HEK293 (cell line): ENCODE measurements around the gene EDNRA.
A peak's percentile ranks its signal among the peaks of the same experiment; 100 is the strongest.

ENCODE experiments used
- CTCF ChIA-PET: fragments of 350-600 bp; formaldehyde crosslinking; extraction: SDS; loops from one replicate; lab custom pipeline; 2021; ENCODE audit warnings: antibody characterized with exemption; lab: Yijun Ruan, JAX
- POLR2A ChIA-PET: fragments of 300-600 bp; formaldehyde crosslinking; extraction: SDS; loops from one replicate; lab custom pipeline; 2020; ENCODE audit warnings: antibody characterized with exemption, inconsistent platforms; lab: Yijun Ruan, JAX
- H3K27ac ChIP-seq: fragments of 200-500 bp; sonication (Bioruptor generic); 2 replicates; pipeline ENCODE4 v1.5.1; 2014; ENCODE audit warnings: low read depth, low read length, control low read depth, inconsistent platforms; ENCODE audit errors: extremely low read depth
- H3K36me3 ChIP-seq, 2 experiments: fragments of 200-500 bp in 1 of 2; sonication (Bioruptor generic) in 1 of 2; 1 replicate in 1 of 2; 2 replicates in 1 of 2; pipeline ENCODE4 v1.5.1; 2014 to 2017; ENCODE audit warnings: inconsistent platforms in 2 of 2, low read length in 2 of 2; ENCODE audit not compliant: control insufficient read depth in 2 of 2, insufficient read depth in 1 of 2
- H3K4me1 ChIP-seq: fragments of 200-500 bp; sonication (Bioruptor generic); 2 replicates; pipeline ENCODE4 v1.5.1; 2014; ENCODE audit warnings: mild to moderate bottlenecking, low read length, inconsistent platforms; ENCODE audit not compliant: control insufficient read depth, insufficient read depth
- H3K4me3 ChIP-seq: 2 replicates; pipeline ENCODE4 v1.5.1; 2011; ENCODE audit warnings: low read depth, mild to moderate bottlenecking, control low read depth, low read length, moderate library complexity
- H3K9me3 ChIP-seq: fragments of 200-500 bp; sonication (Bioruptor generic); 2 replicates; pipeline ENCODE4 v1.5.1; 2014; ENCODE audit warnings: low read depth, low read length, inconsistent platforms; ENCODE audit not compliant: control insufficient read depth, insufficient read depth
- EGR2 ChIP-seq: fragments of 450-650 bp; formaldehyde crosslinking; IDR thresholded peaks from 2 replicates; pipeline ENCODE4 v1.5.1; 2016; ENCODE audit warnings: low read depth, missing biosample characterization, missing genetic modification characterization
- GLI4 ChIP-seq: fragments of 450-650 bp; formaldehyde crosslinking; IDR thresholded peaks from 2 replicates; pipeline ENCODE4 v1.5.1; 2016; ENCODE audit warnings: missing biosample characterization, missing genetic modification characterization
- KLF7 ChIP-seq: fragments of 450-650 bp; formaldehyde crosslinking; IDR thresholded peaks from 2 replicates; pipeline ENCODE4 v1.5.1; 2016; ENCODE audit warnings: missing biosample characterization, missing genetic modification characterization, borderline replicate concordance
- REPIN1 ChIP-seq: fragments of 450-650 bp; formaldehyde crosslinking; IDR thresholded peaks from 2 replicates; pipeline ENCODE4 v1.5.1; 2017; ENCODE audit warnings: missing biosample characterization, missing genetic modification characterization, low read depth
- SCRT1 ChIP-seq: fragments of 450-650 bp; formaldehyde crosslinking; IDR thresholded peaks from 2 replicates; pipeline ENCODE4 v1.5.1; 2016; ENCODE audit warnings: missing biosample characterization, missing genetic modification characterization, borderline replicate concordance
- SCRT2 ChIP-seq: fragments of 450-650 bp; formaldehyde crosslinking; IDR thresholded peaks from 2 replicates; pipeline ENCODE4 v1.5.1; 2016; ENCODE audit warnings: missing biosample characterization, missing genetic modification characterization
- SP2 ChIP-seq: fragments of 450-650 bp; formaldehyde crosslinking; IDR thresholded peaks from 2 replicates; pipeline ENCODE4 v1.5.1; 2016; ENCODE audit warnings: missing biosample characterization, missing genetic modification characterization
- TCF7L2 ChIP-seq: IDR thresholded peaks from 2 replicates; pipeline ENCODE4 v1.6.1; 2011; ENCODE audit warnings: low read depth, mild to moderate bottlenecking, inconsistent platforms, low read length, moderate library complexity, borderline replicate concordance
- ZBTB49 ChIP-seq: fragments of 450-650 bp; formaldehyde crosslinking; IDR thresholded peaks from 2 replicates; pipeline ENCODE4 v1.5.1; 2016; ENCODE audit warnings: missing biosample characterization, missing genetic modification characterization, low read depth
- ZNF133 ChIP-seq: fragments of 450-650 bp; formaldehyde crosslinking; IDR thresholded peaks from 2 replicates; pipeline ENCODE4 v1.5.1; 2016; ENCODE audit warnings: missing biosample characterization, missing genetic modification characterization
- ZNF140 ChIP-seq: fragments of 450-650 bp; formaldehyde crosslinking; IDR thresholded peaks from 2 replicates; pipeline ENCODE4 v1.5.1; 2016; ENCODE audit warnings: missing biosample characterization, missing genetic modification characterization
- ZNF19 ChIP-seq: fragments of 450-650 bp; formaldehyde crosslinking; IDR thresholded peaks from 2 replicates; pipeline ENCODE4; 2016; ENCODE audit warnings: missing biosample characterization, missing genetic modification characterization, low read depth
- ZNF223 ChIP-seq: fragments of 450-650 bp; formaldehyde crosslinking; IDR thresholded peaks from 2 replicates; pipeline ENCODE4 v1.5.1; 2016; ENCODE audit warnings: missing biosample characterization, missing genetic modification characterization
- ZNF274 ChIP-seq, 2 experiments: fragments of 200-500 bp in 1 of 2; fragments of 450-650 bp in 1 of 2; sonication (Bioruptor generic) in 1 of 2; formaldehyde crosslinking in 1 of 2; IDR thresholded peaks; 2 replicates each; pipeline versions ENCODE4 v1.5.1 to v1.6.1; 2014 to 2016; ENCODE audit warnings: borderline replicate concordance in 1 of 2, inconsistent platforms in 1 of 2, low read length in 1 of 2, missing biosample characterization in 1 of 2, missing genetic modification characterization in 1 of 2
- ZNF335 ChIP-seq: fragments of 450-650 bp; formaldehyde crosslinking; conservative IDR thresholded peaks from 2 replicates; pipeline ENCODE4 v1.5.1; 2016; ENCODE audit warnings: missing biosample characterization, missing genetic modification characterization
- ZNF366 ChIP-seq: fragments of 450-650 bp; formaldehyde crosslinking; conservative IDR thresholded peaks from 2 replicates; pipeline ENCODE4 v1.5.1; 2016; ENCODE audit warnings: missing biosample characterization, missing genetic modification characterization
- ZNF391 ChIP-seq: fragments of 450-650 bp; formaldehyde crosslinking; IDR thresholded peaks from 2 replicates; pipeline ENCODE4 v1.5.1; 2016; ENCODE audit warnings: low read depth, missing biosample characterization, missing genetic modification characterization, borderline replicate concordance
- ZNF48 ChIP-seq: fragments of 450-650 bp; formaldehyde crosslinking; IDR thresholded peaks from 2 replicates; pipeline ENCODE4 v1.5.1; 2016; ENCODE audit warnings: missing biosample characterization, missing genetic modification characterization
- ZNF510 ChIP-seq: fragments of 450-650 bp; formaldehyde crosslinking; IDR thresholded peaks from 2 replicates; pipeline ENCODE4 v1.5.1; 2018; ENCODE audit warnings: mild to moderate bottlenecking, missing genetic modification characterization, missing biosample characterization; ENCODE audit not compliant: insufficient replicate concordance
- ZNF544 ChIP-seq: fragments of 450-650 bp; formaldehyde crosslinking; IDR thresholded peaks from 2 replicates; pipeline ENCODE4 v1.5.0; 2017; ENCODE audit warnings: missing biosample characterization, missing genetic modification characterization
- ZNF830 ChIP-seq: fragments of 450-650 bp; IDR thresholded peaks from 2 replicates; pipeline ENCODE4 v1.5.0; 2018; ENCODE audit warnings: missing biosample characterization, missing genetic modification characterization, low read depth, mild to moderate bottlenecking, moderate library complexity
- TF ChIP-seq, protein P1 (sequence below): fragments of 450-650 bp; formaldehyde crosslinking; IDR thresholded peaks from 2 replicates; pipeline ENCODE4 v1.5.1; 2017; ENCODE audit warnings: missing biosample characterization, missing genetic modification characterization
- TF ChIP-seq, protein P2 (sequence below): fragments of 450-650 bp; formaldehyde crosslinking; IDR thresholded peaks from 2 replicates; pipeline ENCODE4 v1.5.1; 2016; ENCODE audit warnings: missing biosample characterization, missing genetic modification characterization

Gene EDNRA

DNA sequence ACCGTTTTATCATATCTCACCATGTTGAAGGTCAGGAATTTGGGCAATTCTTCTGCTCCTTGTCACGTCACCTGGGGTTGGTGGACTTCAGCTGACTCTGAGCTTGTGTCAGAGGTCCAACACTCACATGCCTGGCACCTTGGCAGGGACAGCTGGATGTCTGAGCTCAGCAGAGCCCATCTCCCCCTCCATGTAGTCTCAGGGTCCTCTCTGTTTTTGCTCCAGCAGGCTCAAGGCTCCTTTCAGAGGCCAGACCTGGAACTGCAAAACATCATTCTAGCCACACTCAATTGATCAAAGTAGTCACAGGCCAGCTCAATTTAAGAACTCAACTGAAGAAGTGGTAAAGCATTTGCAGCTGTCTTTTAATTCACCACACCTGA, 45.4 kb downstream of the EDNRA start (continued):
- TF ChIP-seq ZNF274 (IDR thresholded peaks at IDR 0.05; ENCODE audit: low read length) (no peak), ZNF274 (tag by site-specific recombination; IDR thresholded peaks at IDR 0.05; ENCODE audit: borderline replicate concordance) (no peak), SP2 (no peak)

GRCh38 chr4:147528054-147528453, 47.2 kb downstream of the EDNRA start:
- Histone ChIP-seq H3K27ac (no peak overlapping the region), H3K4me3 (no peak overlapping the region), H3K4me1 (peaks cover 3% of the 10 kb centered on the region), H3K36me3 (no peaks in the 10 kb centered on the region), H3K9me3 (no peaks in the 10 kb centered on the region)
- TF ChIP-seq SCRT2 (tag by site-specific recombination) (peak; percentile 90), SCRT1 (tag by site-specific recombination) (peak; percentile 91), ZNF140 (tag by site-specific recombination) (no peak)
- CTCF ChIA-PET: interaction anchor here (0.9 to 1.3 kb wide), 2 partner anchors 9 kb away, joined by 5 read pairs; no protein-coding TSS in a partner anchor
- POLR2A ChIA-PET: no interaction called here

GRCh38 chr4:147530134-147530533, 49.2 kb downstream of the EDNRA start:
- POLR2A ChIA-PET: no interaction called here
- H3K4me3 ChIP-seq: no peak overlapping the region
- TF ChIP-seq, protein P1, sequence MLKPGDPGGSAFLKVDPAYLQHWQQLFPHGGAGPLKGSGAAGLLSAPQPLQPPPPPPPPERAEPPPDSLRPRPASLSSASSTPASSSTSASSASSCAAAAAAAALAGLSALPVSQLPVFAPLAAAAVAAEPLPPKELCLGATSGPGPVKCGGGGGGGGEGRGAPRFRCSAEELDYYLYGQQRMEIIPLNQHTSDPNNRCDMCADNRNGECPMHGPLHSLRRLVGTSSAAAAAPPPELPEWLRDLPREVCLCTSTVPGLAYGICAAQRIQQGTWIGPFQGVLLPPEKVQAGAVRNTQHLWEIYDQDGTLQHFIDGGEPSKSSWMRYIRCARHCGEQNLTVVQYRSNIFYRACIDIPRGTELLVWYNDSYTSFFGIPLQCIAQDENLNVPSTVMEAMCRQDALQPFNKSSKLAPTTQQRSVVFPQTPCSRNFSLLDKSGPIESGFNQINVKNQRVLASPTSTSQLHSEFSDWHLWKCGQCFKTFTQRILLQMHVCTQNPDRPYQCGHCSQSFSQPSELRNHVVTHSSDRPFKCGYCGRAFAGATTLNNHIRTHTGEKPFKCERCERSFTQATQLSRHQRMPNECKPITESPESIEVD (tag by site-specific recombination): peak; percentile 39; the same call in 1 of the 2 replicates
- TF ChIP-seq, protein P2, sequence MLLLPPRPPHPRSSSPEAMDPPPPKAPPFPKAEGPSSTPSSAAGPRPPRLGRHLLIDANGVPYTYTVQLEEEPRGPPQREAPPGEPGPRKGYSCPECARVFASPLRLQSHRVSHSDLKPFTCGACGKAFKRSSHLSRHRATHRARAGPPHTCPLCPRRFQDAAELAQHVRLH (tag by site-specific recombination): no peak
- TF ChIP-seq TCF7L2: peak; percentile 51; the same call in 1 of the 2 replicates
- H3K9me3 ChIP-seq: no peaks in the 10 kb centered on the region
- peaks cover 3% of the 10 kb centered on the region for H3K4me1 ChIP-seq
- no peaks in the 10 kb centered on the region for H3K36me3 ChIP-seq
- H3K27ac ChIP-seq: no peak overlapping the region
- CTCF ChIA-PET: interaction anchor here (0.5 to 0.8 kb wide), 2 partner anchors 12 to 60 kb away, joined by 3 read pairs; no protein-coding TSS in a partner anchor

- Histone ChIP-seq H3K36me3 (no peaks in the 10 kb centered on the region), H3K4me1 (peaks cover 3% of the 10 kb centered on the region)
- POLR2A ChIA-PET: no interaction called here
- TF ChIP-seq ZNF335 (tag by site-specific recombination) (peak; percentile 55), KLF7 (tag by site-specific recombination) (no peak)
- TF ChIP-seq, all 188 proteins: peak for 1
- no peaks in the 10 kb centered on the region for H3K9me3 ChIP-seq
- no peak overlapping the region for H3K4me3 ChIP-seq
- CTCF ChIA-PET: interaction anchor here (0.5 to 0.8 kb wide), 2 partner anchors 12 to 59 kb away, joined by 3 read pairs; no protein-coding TSS in a partner anchor
- H3K27ac ChIP-seq: no peak overlapping the region
These were observed 49.8 kb downstream of the EDNRA start for GRCh38 chr4:147530723-147531122.

DNA sequence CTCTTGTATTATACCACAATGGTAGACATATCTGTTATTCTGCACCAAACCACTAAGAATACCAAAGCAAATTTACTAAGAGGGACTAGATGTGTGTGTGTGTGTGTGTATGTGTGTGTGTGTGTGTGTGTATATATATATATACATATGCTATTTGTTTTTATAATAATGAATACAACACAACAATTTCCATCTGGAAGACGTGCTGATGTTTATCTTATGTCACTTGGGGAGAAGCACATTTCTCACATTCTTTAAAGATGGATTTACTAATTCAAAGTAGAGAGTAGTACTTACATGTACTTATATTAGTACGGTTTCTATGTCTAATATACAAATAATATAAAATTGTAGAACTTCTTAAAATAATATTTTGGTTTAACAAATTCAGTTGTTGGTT, 52.0 kb downstream of the EDNRA start:
- Histone ChIP-seq H3K27ac (no peak overlapping the region), H3K9me3 (no peaks in the 10 kb centered on the region), H3K4me3 (no peak overlapping the region), H3K36me3 (no peaks in the 10 kb centered on the region), H3K4me1 (peaks cover 3% of the 10 kb centered on the region)
- ChIA-PET POLR2A (no interaction called here), CTCF (no interaction called here)
- TF ChIP-seq ZNF223 (tag by site-specific recombination) (no peak), ZNF510 (tag by site-specific recombination) (no peak), ZNF133 (tag by site-specific recombination) (no peak), EGR2 (no peak), ZNF366 (tag by site-specific recombination) (no peak), ZNF391 (tag by site-specific recombination) (no peak), ZNF19 (tag by site-specific recombination) (no peak), ZNF48 (no peak), GLI4 (no peak), REPIN1 (tag by site-specific recombination) (no peak), ZNF544 (tag by site-specific recombination) (no peak), ZBTB49 (no peak), ZNF830 (no peak)
